C4-2B (cell line): ENCODE data around the gene ATP11A.

ENCODE experiments used
- CTCF ChIP-seq: fragments of 450-650 bp; conservative IDR thresholded peaks from 2 replicates; pipeline ENCODE4 v1.5.1; 2017; ENCODE audit warnings: mild to moderate bottlenecking
- ZFX ChIP-seq: fragments of 450-650 bp; IDR thresholded peaks from 2 replicates; pipeline ENCODE4 v1.6.1; 2017

GRCh38 chr13:112887557-112887991 lies 197.7 kb downstream of the ATP11A start:
- TF ChIP-seq CTCF (no peak), ZFX (no peak)
